WTC11 (cell line): ENCODE results near the gene EOMES.

Source experiments
- ATF2 ChIP-seq: sonication (generic); formaldehyde crosslinking; IDR thresholded peaks from 2 replicates; pipeline ENCODE4 v1.8.1; 2022; ENCODE audit warnings: low read depth, missing genetic modification reagents, borderline replicate concordance
- CTCF ChIP-seq: fragments of 200-600 bp; IDR thresholded peaks from 2 replicates; pipeline ENCODE4 v1.8.0; 2022; ENCODE audit warnings: antibody characterized with exemption
- ESRRA ChIP-seq: sonication (generic); formaldehyde crosslinking; IDR thresholded peaks from 2 replicates; pipeline ENCODE4 v1.8.1; 2022; ENCODE audit warnings: mild to moderate bottlenecking, missing genetic modification reagents, borderline replicate concordance
- JUN ChIP-seq: sonication (generic); formaldehyde crosslinking; IDR thresholded peaks from 2 replicates; pipeline ENCODE4 v1.8.0; 2023; ENCODE audit warnings: mild to moderate bottlenecking, missing genetic modification reagents
- KAT7 ChIP-seq: sonication (generic); formaldehyde crosslinking; IDR thresholded peaks from 2 replicates; pipeline ENCODE4 v1.8.1; 2023; ENCODE audit warnings: missing genetic modification reagents, mild to moderate bottlenecking, borderline replicate concordance
- NR3C1 ChIP-seq: sonication (generic); formaldehyde crosslinking; conservative IDR thresholded peaks from 2 replicates; pipeline ENCODE4 v1.8.1; 2023; ENCODE audit warnings: low read depth, mild to moderate bottlenecking, missing genetic modification reagents
- TEAD4 ChIP-seq: sonication (generic); formaldehyde crosslinking; IDR thresholded peaks from 2 replicates; pipeline ENCODE4 v1.8.0; 2022; ENCODE audit warnings: mild to moderate bottlenecking, missing genetic modification reagents
- USF2 ChIP-seq: sonication (generic); formaldehyde crosslinking; IDR thresholded peaks from 2 replicates; pipeline ENCODE4 v1.8.1; 2023; ENCODE audit warnings: mild to moderate bottlenecking, missing genetic modification reagents, moderate library complexity
- ZNF232 ChIP-seq: sonication (generic); formaldehyde crosslinking; IDR thresholded peaks from 2 replicates; pipeline ENCODE4 v1.8.0; 2022; ENCODE audit warnings: mild to moderate bottlenecking, missing genetic modification reagents

GRCh38 chr3:27686642-27687041 lies 35.5 kb downstream of the EOMES start:
- TF ChIP-seq CTCF (no peak), ZNF232 (CRISPR knock-in tag) (no peak), NR3C1 (CRISPR knock-in tag) (no peak), TEAD4 (CRISPR knock-in tag) (no peak), JUN (CRISPR knock-in tag) (no peak), KAT7 (CRISPR knock-in tag) (no peak), ATF2 (no peak), USF2 (no peak), ESRRA (no peak)
